Natural killer cell (primary cell): ENCODE results near the gene KIF6. TPM values are rescaled to one million over a fixed set of nuclear protein-coding genes. Genes with fewer than 3 reads are reported as not detected.

ENCODE experiments used
- ATAC-seq, 3 donors: fragments of 150-1000 bp in 2 of 3; fragments of 200-7000 bp in 1 of 3; cut with Tn5 transposase; 1 replicate in 1 of 3; 2 replicates in 2 of 3; pipeline ENCODE4 v1.10.0; 2021; ENCODE audit warnings: mild to moderate bottlenecking in 2 of 3, moderate library complexity in 2 of 3
- DNase-seq, 2 donors: peaks; one replicate each; pipeline versions ENCODE4 v3.0.0 to v3.0.0-alpha.2; 2013 to 2021; ENCODE audit warnings: mixed read lengths in 1 of 2
- H3K27ac ChIP-seq: one replicate; pipeline ENCODE4 v1.5.1; 2013; ENCODE audit warnings: mild to moderate bottlenecking, low read length
- H3K27me3 ChIP-seq: one replicate; pipeline ENCODE4 v1.6.1; 2013; ENCODE audit warnings: low read length; ENCODE audit not compliant: control insufficient read depth, insufficient read depth
- H3K36me3 ChIP-seq: one replicate; pipeline ENCODE4 v1.6.1; 2013; ENCODE audit warnings: low read length; ENCODE audit not compliant: control insufficient read depth, insufficient read depth
- H3K4me1 ChIP-seq: one replicate; pipeline ENCODE4 v1.6.1; 2013; ENCODE audit warnings: low read length; ENCODE audit not compliant: control insufficient read depth, insufficient read depth
- H3K4me3 ChIP-seq: one replicate; pipeline ENCODE4 v1.5.1; 2013; ENCODE audit warnings: low read length
- H3K9me3 ChIP-seq: one replicate; pipeline ENCODE4 v1.6.1; 2013; ENCODE audit warnings: low read length; ENCODE audit not compliant: control insufficient read depth, insufficient read depth
- H3K27ac Mint-ChIP-seq, 2 donors: one replicate each; pipeline ENCODE4 v1.8.0; 2022; ENCODE audit warnings: mild to moderate bottlenecking in 2 of 2, mixed read lengths in 2 of 2, moderate library complexity in 1 of 2
- H3K27me3 Mint-ChIP-seq, 2 donors: one replicate each; pipeline ENCODE4 v1.8.0; 2022; ENCODE audit warnings: low read depth in 2 of 2, mixed read lengths in 2 of 2
- H3K36me3 Mint-ChIP-seq: one replicate; pipeline ENCODE4 v1.8.0; 2022; ENCODE audit warnings: mixed read lengths
- H3K4me1 Mint-ChIP-seq, 2 donors: one replicate each; pipeline ENCODE4 v1.8.0; 2022; ENCODE audit warnings: mixed read lengths in 2 of 2
- H3K4me3 Mint-ChIP-seq: one replicate; pipeline ENCODE4 v1.8.0; 2022; ENCODE audit warnings: mild to moderate bottlenecking, moderate library complexity, mixed read lengths
- H3K9me3 Mint-ChIP-seq, 2 donors: one replicate each; pipeline ENCODE4 v1.8.0; 2022; ENCODE audit warnings: mixed read lengths in 2 of 2
- CTCF ChIP-seq: fragments of 200-600 bp; IDR thresholded peaks from one replicate; pipeline ENCODE4 v1.8.0; 2022; ENCODE audit warnings: antibody characterized with exemption
- WGBS: methylation state at CpG from one replicate; pipeline ENCODE4 v1.1.7; 2013; ENCODE audit warnings: missing lambda C conversion rate; ENCODE audit not compliant: insufficient coverage; 5-methylcytosine and 5-hydroxymethylcytosine counted together
- intact Hi-C: fragments of 100-400 bp; cut with micrococcal nuclease; formaldehyde crosslinking; loops from one replicate; pipeline ENCODE4 v1.14.2; 2022
- total RNA-seq, 4 donors: library from RNA; stranded (reverse); fragments of 120-200 nt in 1 of 4; gene quantifications; one replicate each; pipeline versions ENCODE4 v1.2.3 to v1.2.4, GENCODE V29; 2013 to 2022

KIF6 gene
- total RNA-seq, 3 donors from 2014 or later (not counting 1 experiment from before 2014, with no cell fraction given) = not detected

- Mint-ChIP-seq H3K27me3 (peaks cover 14 to 29% of the 10 kb centered on the region in 2 donors), H3K4me1 (no peaks in the 10 kb centered on the region), H3K36me3 (no peaks in the 10 kb centered on the region), H3K4me3 (no peak overlapping the region), H3K9me3 (no peaks in the 10 kb centered on the region), H3K27ac (no peak overlapping the region)
- no peak for ATAC-seq
- Histone ChIP-seq H3K27me3 (no peaks in the 10 kb centered on the region), H3K36me3 (no peaks in the 10 kb centered on the region), H3K4me3 (no peak overlapping the region), H3K9me3 (no peaks in the 10 kb centered on the region), H3K4me1 (no peaks in the 10 kb centered on the region), H3K27ac (no peak overlapping the region)
- TF ChIP-seq CTCF = no peak
- intact Hi-C loops = no loop called here
- no peak for DNase-seq
- 58% methylated on average over 1 of the region's 1 CpG for WGBS
Measured at GRCh38 chr6:39369987-39370386, 355.2 kb downstream of the KIF6 start.

- Mint-ChIP-seq H3K36me3 (no peaks in the 10 kb centered on the region), H3K4me1 (no peaks in the 10 kb centered on the region), H3K27me3 (peaks cover 10 to 16% of the 10 kb centered on the region in 2 donors), H3K4me3 (no peak overlapping the region), H3K27ac (no peak overlapping the region), H3K9me3 (no peaks in the 10 kb centered on the region)
- no peak for TF ChIP-seq CTCF
- H3K36me3 ChIP-seq = no peaks in the 10 kb centered on the region
- no peaks in the 10 kb centered on the region for H3K27me3 ChIP-seq
- ATAC-seq (no peak), DNase-seq (no peak)
- H3K4me1 ChIP-seq = no peaks in the 10 kb centered on the region
- intact Hi-C loops = no loop called here
- H3K9me3 ChIP-seq = no peaks in the 10 kb centered on the region
- H3K27ac ChIP-seq = no peak overlapping the region
- H3K4me3 ChIP-seq = no peak overlapping the region
- WGBS = 83% methylated on average over 1 of the region's 3 CpGs
Measured at GRCh38 chr6:39367700-39368099, 357.5 kb downstream of the KIF6 start.

- Mint-ChIP-seq H3K27me3 (peaks cover 10 to 16% of the 10 kb centered on the region in 2 donors), H3K36me3 (no peaks in the 10 kb centered on the region), H3K4me3 (no peak overlapping the region), H3K9me3 (no peaks in the 10 kb centered on the region), H3K4me1 (peaks cover 0 to under 1% of the 10 kb centered on the region in 2 donors), H3K27ac (no peak overlapping the region)
- DNase-seq (no peak), ATAC-seq (no peak)
- no peaks in the 10 kb centered on the region for H3K9me3 ChIP-seq
- no peaks in the 10 kb centered on the region for H3K27me3 ChIP-seq
- intact Hi-C loops = no loop called here
- WGBS = 88% methylated on average over 9 of the region's 9 CpGs
- TF ChIP-seq CTCF = no peak
- H3K27ac ChIP-seq = no peak overlapping the region
- peaks cover 2% of the 10 kb centered on the region for H3K4me1 ChIP-seq
- H3K36me3 ChIP-seq = no peaks in the 10 kb centered on the region
- H3K4me3 ChIP-seq = no peak overlapping the region
Measured at GRCh38 chr6:39366931-39367618, 358.1 kb downstream of the KIF6 start.
